GM10248 (cell line): ENCODE data around the gene PKDCC.
A peak's percentile ranks its signal among the peaks of the same experiment; 100 is the strongest.

Source experiments
- CTCF ChIA-PET: fragments of 300-600 bp; sonication (Branson Sonifier 250); formaldehyde crosslinking; extraction: SDS; loops from one replicate; lab custom pipeline; 2021; ENCODE audit warnings: antibody characterized with exemption; lab: Yijun Ruan, JAX
- POLR2A ChIA-PET: fragments of 350-650 bp; sonication (Branson Sonifier 250); formaldehyde crosslinking; extraction: SDS; loops from one replicate; lab custom pipeline; 2020; ENCODE audit warnings: antibody characterized with exemption; lab: Yijun Ruan, JAX
- DNase-seq: peaks from one replicate; pipeline ENCODE4 v3.0.0; 2012; ENCODE audit errors: extremely low spot score
- CTCF ChIP-seq: IDR thresholded peaks from 2 replicates; pipeline ENCODE4 v1.5.1; 2012; ENCODE audit warnings: mild to moderate bottlenecking, low read depth; ENCODE audit errors: extremely low read depth, missing control alignments, control extremely low read depth

The PKDCC gene

GRCh38 chr2:42085706-42086487 is 38.1 kb downstream of the PKDCC start:
- CTCF ChIA-PET, result interaction anchor here (0.6 to 13.8 kb wide), 41 partner anchors 8 to 401 kb away, joined by 3 to 651 read pairs (median 4); no protein-coding TSS in a partner anchor
- POLR2A ChIA-PET, result no interaction called here
- no peak for TF ChIP-seq CTCF
- DNase-seq, result no peak

- peak; percentile 62 for TF ChIP-seq CTCF
- POLR2A ChIA-PET, result no interaction called here
- CTCF ChIA-PET, result interaction anchor here (0.6 to 13.8 kb wide), 45 partner anchors 9 to 400 kb away, joined by 3 to 651 read pairs (median 5); no protein-coding TSS in a partner anchor
- peak; percentile 71 for DNase-seq
Observed at GRCh38 chr2:42086500-42086953, 38.7 kb downstream of the PKDCC start.

GRCh38 chr2:42087137-42087856 is 39.5 kb downstream of the PKDCC start:
- TF ChIP-seq CTCF, result no peak
- CTCF ChIA-PET, result interaction anchor here (1.2 to 13.8 kb wide), 38 partner anchors 9 to 254 kb away, joined by 3 to 651 read pairs (median 7); no protein-coding TSS in a partner anchor
- no peak for DNase-seq
- POLR2A ChIA-PET, result interaction anchor here (0.6 kb wide), 1 partner anchor 31 kb away, joined by 3 read pairs; no protein-coding TSS in a partner anchor

- ChIA-PET POLR2A (interaction anchor here (0.6 kb wide), 1 partner anchor 31 kb away, joined by 3 read pairs; no protein-coding TSS in a partner anchor), CTCF (interaction anchor here (1.2 to 13.8 kb wide), 28 partner anchors 8 to 254 kb away, joined by 3 to 651 read pairs (median 8); no protein-coding TSS in a partner anchor)
- DNase-seq, result no peak
- no peak for TF ChIP-seq CTCF
Observed at GRCh38 chr2:42087857-42088195, 40.0 kb downstream of the PKDCC start.

- peak; percentile 83 for DNase-seq
- TF ChIP-seq CTCF, result peak; percentile 48
- CTCF ChIA-PET, result interaction anchor here (0.7 to 13.8 kb wide), 9 partner anchors 11 to 241 kb away, joined by 3 to 651 read pairs (median 3); no protein-coding TSS in a partner anchor
- POLR2A ChIA-PET, result no interaction called here
Observed at GRCh38 chr2:42089340-42089925, 41.6 kb downstream of the PKDCC start.

GRCh38 chr2:42090216-42090615 is 42.4 kb downstream of the PKDCC start:
- CTCF ChIA-PET, result interaction anchor here (1.1 to 13.8 kb wide), 11 partner anchors 9 to 241 kb away, joined by 3 to 651 read pairs (median 4); no protein-coding TSS in a partner anchor
- no peak for DNase-seq
- POLR2A ChIA-PET, result no interaction called here
- TF ChIP-seq CTCF, result no peak
